SK-N-SH (cell line): ENCODE results near the gene APBA2. TPM values are rescaled to one million over a fixed set of nuclear protein-coding genes. Genes with fewer than 3 reads are reported as not detected.

Experiments used
- CTCF ChIA-PET: fragments of 300-600, 350-600 bp; formaldehyde crosslinking; extraction: SDS; loops from one replicate; lab custom pipeline; 2021; lab: Yijun Ruan, JAX
- POLR2A ChIA-PET: fragments of 350-600 bp; sonication (Branson Sonifier 250); formaldehyde crosslinking; extraction: SDS; loops from one replicate; lab custom pipeline; 2020; ENCODE audit warnings: antibody characterized with exemption, inconsistent platforms; lab: Yijun Ruan, JAX
- DNase-seq: peaks from one replicate; pipeline ENCODE4 v3.0.0; 2012
- H2AFZ ChIP-seq: fragments of 200-600 bp; sonication (generic); 2 replicates; pipeline ENCODE4 v1.8.1; 2016; ENCODE audit warnings: antibody characterized with exemption, mild to moderate bottlenecking, low read depth
- H3F3A ChIP-seq: fragments of 200-600 bp; sonication (generic); replicated peaks from 2 replicates; pipeline ENCODE3; 2016; ENCODE audit warnings: antibody characterized with exemption, mild to moderate bottlenecking; ENCODE audit not compliant: insufficient read depth
- H3K27ac ChIP-seq, 2 experiments: fragments of 200-500 bp in 1 of 2; fragments of 200-600 bp in 1 of 2; sonication (Bioruptor generic) in 1 of 2; sonication (generic), shearing (Covaris generic) in 1 of 2; 2 replicates each; pipeline versions ENCODE4 v1.5.1 to v1.6.1; 2014 to 2016; ENCODE audit warnings: low read depth in 2 of 2, inconsistent platforms in 1 of 2, low read length in 1 of 2, mild to moderate bottlenecking in 1 of 2, mixed read lengths in 1 of 2
- H3K27me3 ChIP-seq: fragments of 200-600 bp; sonication (generic), shearing (Covaris generic); 2 replicates; pipeline ENCODE4 v1.6.1; 2016; ENCODE audit warnings: mixed run types; ENCODE audit not compliant: insufficient read depth
- H3K36me3 ChIP-seq, 2 experiments: fragments of 200-500 bp in 1 of 2; fragments of 200-600 bp in 1 of 2; sonication (Bioruptor generic) in 1 of 2; sonication (generic) in 1 of 2; replicated peaks in 1 of 2; 2 replicates each; pipeline versions ENCODE3 to v1.5.1; 2014 to 2016; ENCODE audit warnings: low read length in 1 of 2, mild to moderate bottlenecking in 1 of 2; ENCODE audit not compliant: insufficient read depth in 2 of 2, control insufficient read depth in 1 of 2
- H3K4me1 ChIP-seq, 2 experiments: fragments of 200-500 bp in 1 of 2; fragments of 200-600 bp in 1 of 2; sonication (Bioruptor generic) in 1 of 2; sonication (generic), shearing (Covaris generic) in 1 of 2; 2 replicates each; pipeline versions ENCODE4 v1.5.1 to v1.6.1; 2014 to 2016; ENCODE audit warnings: low read depth in 1 of 2, low read length in 1 of 2, mixed run types in 1 of 2; ENCODE audit not compliant: insufficient read depth in 2 of 2, control insufficient read depth in 1 of 2
- H3K4me2 ChIP-seq: fragments of 200-600 bp; sonication (generic), shearing (Covaris generic); 2 replicates; pipeline ENCODE4 v1.6.1; 2017; ENCODE audit warnings: mixed run types
- H3K4me3 ChIP-seq, 2 experiments: fragments of 200-500 bp in 1 of 2; fragments of 200-600 bp in 1 of 2; sonication (Bioruptor generic) in 1 of 2; sonication (generic), shearing (Covaris generic) in 1 of 2; 2 replicates each; pipeline versions ENCODE4 v1.5.1 to v1.8.1; 2014 to 2016; ENCODE audit warnings: low read depth in 2 of 2, inconsistent platforms in 1 of 2, low read length in 1 of 2, mild to moderate bottlenecking in 1 of 2, mixed read lengths in 1 of 2, moderate library complexity in 1 of 2
- H3K79me2 ChIP-seq: fragments of 200-600 bp; sonication (generic); 2 replicates; pipeline ENCODE4 v1.8.1; 2017; ENCODE audit warnings: mild to moderate bottlenecking; ENCODE audit not compliant: insufficient read depth
- H3K9ac ChIP-seq: fragments of 200-600 bp; sonication (generic); 2 replicates; pipeline ENCODE4 v1.6.1; 2017; ENCODE audit warnings: mixed run types
- H3K9me2 ChIP-seq: fragments of 200-600 bp; sonication (generic); 2 replicates; pipeline ENCODE4 v1.6.1; 2017; ENCODE audit warnings: mixed run types
- H3K9me3 ChIP-seq: fragments of 200-600 bp; sonication (generic); 2 replicates; pipeline ENCODE4 v1.6.1; 2017; ENCODE audit warnings: mixed run types, mild to moderate bottlenecking, moderate library complexity
- H4K20me1 ChIP-seq: fragments of 200-600 bp; sonication (generic); 2 replicates; pipeline ENCODE4 v1.6.1; 2017; ENCODE audit warnings: mild to moderate bottlenecking, mixed run types; ENCODE audit not compliant: insufficient read depth
- CHD2 ChIP-seq: fragments of 150-350 bp; IDR thresholded peaks from 2 replicates; pipeline ENCODE4 v1.6.1; 2018; ENCODE audit warnings: low read length; ENCODE audit not compliant: partially characterized antibody
- FOSL2 ChIP-seq: IDR thresholded peaks from 2 replicates; pipeline ENCODE4 v1.4.0; 2012; ENCODE audit warnings: low read depth, mild to moderate bottlenecking, moderate library complexity, borderline replicate concordance
- GABPA ChIP-seq: IDR thresholded peaks from 2 replicates; pipeline ENCODE4 v1.4.0; 2012; ENCODE audit warnings: low read depth, mild to moderate bottlenecking
- RCOR1 ChIP-seq: fragments of 150-350 bp; IDR thresholded peaks from 2 replicates; pipeline ENCODE4 v1.6.1; 2017; ENCODE audit warnings: antibody characterized with exemption, low read length
- RFX5 ChIP-seq: IDR thresholded peaks from 2 replicates; pipeline ENCODE4 v1.6.1; 2012; ENCODE audit warnings: mild to moderate bottlenecking, improper control_type of control experiment, low read length
- SIN3A ChIP-seq: IDR thresholded peaks from 2 replicates; pipeline ENCODE4 v1.6.1; 2012; ENCODE audit warnings: low read depth, mild to moderate bottlenecking, low read length, moderate library complexity, borderline replicate concordance
- TAF1 ChIP-seq: IDR thresholded peaks from 2 replicates; pipeline ENCODE4 v1.6.1; 2012; ENCODE audit warnings: low read depth, mild to moderate bottlenecking, low read length, moderate library complexity, borderline replicate concordance
- TCF12 ChIP-seq: IDR thresholded peaks from 2 replicates; pipeline ENCODE4 v1.4.0; 2012
- WGBS: methylation state at CpG from one replicate; pipeline ENCODE4 v1.1.6; 2017; ENCODE audit warnings: low lambda C conversion rate; 5-methylcytosine and 5-hydroxymethylcytosine counted together
- polyA plus RNA-seq, 3 experiments: library from polyadenylated mRNA; depleted of rRNA; stranded (reverse); fragments of >200 nt; gene quantifications; 2 replicates each; pipeline ENCODE4 v1.2.3, GENCODE V29; 2012
- TF ChIP-seq, protein P1 (sequence below): IDR thresholded peaks from 2 replicates; pipeline ENCODE4; 2012
- TF ChIP-seq, protein P2 (sequence below): IDR thresholded peaks from 2 replicates; pipeline ENCODE4 v1.4.0; 2012; ENCODE audit warnings: low read depth, borderline replicate concordance
- TF ChIP-seq, protein P3 (sequence below): IDR thresholded peaks from 2 replicates; pipeline ENCODE4 v1.4.0; 2012; ENCODE audit warnings: low read depth, borderline replicate concordance

APBA2 gene
- polyA plus RNA-seq, 1 of the 3 experiments (the other 2 are of a cell fraction): 12.7 TPM

DNA sequence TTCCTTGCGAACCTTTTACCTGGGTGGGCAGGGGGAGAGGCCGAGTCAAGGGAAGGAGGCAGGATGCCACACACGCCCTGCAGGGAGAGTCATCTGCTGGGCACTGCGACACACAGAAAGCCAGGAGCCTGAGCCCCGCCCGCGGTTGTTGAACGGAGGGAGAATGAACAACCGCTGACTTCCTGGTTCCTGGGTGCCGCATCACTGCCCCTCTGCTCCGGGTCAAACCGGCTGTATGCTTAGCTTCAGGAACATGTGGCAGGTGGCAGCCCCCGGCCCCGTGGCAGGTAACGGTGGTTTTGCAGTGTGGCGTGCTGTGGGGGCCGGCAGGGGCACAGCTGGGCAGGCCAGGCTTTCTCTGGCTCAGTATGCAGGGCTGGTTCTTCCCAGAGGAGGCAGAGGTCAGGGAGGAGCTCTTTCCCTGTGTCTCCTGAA lies 33.4 kb downstream of the APBA2 start:
- WGBS: 78% methylated on average over 10 of the region's 17 CpGs
- no peak for TF ChIP-seq RCOR1
- TF ChIP-seq, all 33 proteins: peak for 0
- Histone ChIP-seq H3K9me2 (no peaks in the 10 kb centered on the region), H3K36me3 (peaks cover 0 to 9% of the 10 kb centered on the region in 2 experiments), H3K79me2 (no peaks in the 10 kb centered on the region), H3K4me1 (peaks cover 0 to 21% of the 10 kb centered on the region in 2 experiments; a peak in 1 of 4 replicates), H3K9me3 (no peaks in the 10 kb centered on the region), H3K4me3 (no peak overlapping the region), H2AFZ (no peak overlapping the region), H3K27me3 (no peaks in the 10 kb centered on the region), H3K27ac (no peak overlapping the region), H4K20me1 (no peaks in the 10 kb centered on the region), H3F3A (no peaks in the 10 kb centered on the region), H3K4me2 (no peak overlapping the region), H3K9ac (no peak overlapping the region)
- DNase-seq: no peak
- ChIA-PET CTCF (interaction anchor here (0.6 kb wide), 1 partner anchor 57 kb away, joined by 3 read pairs; no protein-coding TSS in a partner anchor), POLR2A (no interaction called here)

DNA sequence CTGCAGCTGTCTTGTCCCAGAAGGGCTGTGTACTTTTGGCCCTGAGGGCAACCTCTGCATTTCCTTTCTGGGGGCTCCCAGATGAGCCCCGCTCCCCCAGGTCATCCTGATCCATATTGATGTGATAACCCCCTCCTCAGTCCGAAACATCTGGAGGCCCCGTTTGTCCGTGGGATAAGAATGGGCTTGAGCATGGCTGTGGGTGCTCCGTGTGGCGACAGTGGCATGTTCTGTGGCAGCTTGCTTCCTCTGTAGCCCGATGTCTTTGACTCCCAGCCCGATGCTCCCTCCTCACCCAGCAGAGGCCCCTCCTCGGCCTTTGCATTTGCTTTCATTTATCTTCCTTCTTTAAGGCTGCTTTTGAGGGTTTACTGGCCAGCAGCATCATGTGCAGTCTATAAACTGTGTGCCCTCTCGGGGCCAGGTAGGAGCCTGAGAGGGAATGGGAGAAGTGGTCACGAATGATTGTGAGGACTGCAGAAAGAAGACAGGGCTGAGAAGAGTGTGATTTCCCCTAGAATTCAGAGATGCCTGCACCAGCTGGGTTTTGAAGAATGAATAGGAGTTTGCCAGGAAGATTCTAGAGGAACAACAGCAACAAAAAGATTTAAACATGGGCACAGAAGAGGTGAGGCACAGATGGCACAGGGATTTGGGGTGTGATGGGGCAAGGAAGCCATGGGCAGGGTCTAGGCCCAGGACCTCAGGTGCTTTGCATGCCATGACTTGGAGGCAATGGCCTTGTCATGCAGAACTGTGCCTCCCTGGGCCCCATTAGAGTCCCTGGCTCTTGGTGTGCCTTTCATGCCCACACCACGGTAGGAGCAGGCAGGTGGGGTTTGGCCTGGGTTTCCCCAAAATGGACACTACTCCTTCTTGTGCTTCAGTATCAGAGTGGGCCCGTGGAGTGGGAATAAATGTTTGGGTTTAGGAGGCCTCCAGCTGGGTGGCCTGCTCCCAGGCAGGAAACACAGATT lies 34.2 kb downstream of the APBA2 start:
- TF ChIP-seq CHD2: no peak
- TF ChIP-seq RFX5: no peak
- TF ChIP-seq, protein P1, sequence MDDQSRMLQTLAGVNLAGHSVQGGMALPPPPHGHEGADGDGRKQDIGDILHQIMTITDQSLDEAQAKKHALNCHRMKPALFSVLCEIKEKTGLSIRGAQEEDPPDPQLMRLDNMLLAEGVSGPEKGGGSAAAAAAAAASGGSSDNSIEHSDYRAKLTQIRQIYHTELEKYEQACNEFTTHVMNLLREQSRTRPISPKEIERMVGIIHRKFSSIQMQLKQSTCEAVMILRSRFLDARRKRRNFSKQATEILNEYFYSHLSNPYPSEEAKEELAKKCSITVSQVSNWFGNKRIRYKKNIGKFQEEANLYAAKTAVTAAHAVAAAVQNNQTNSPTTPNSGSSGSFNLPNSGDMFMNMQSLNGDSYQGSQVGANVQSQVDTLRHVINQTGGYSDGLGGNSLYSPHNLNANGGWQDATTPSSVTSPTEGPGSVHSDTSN: no peak
- no peak for TF ChIP-seq GABPA
- no peak overlapping the region for H3K9ac ChIP-seq
- H3K27ac ChIP-seq: no peak overlapping the region
- ChIA-PET CTCF (interaction anchor here (0.9 to 1.1 kb wide), 2 partner anchors 16 to 39 kb away, joined by 3 read pairs; no protein-coding TSS in a partner anchor), POLR2A (no interaction called here)
- H3K9me2 ChIP-seq: no peaks in the 10 kb centered on the region
- no peaks in the 10 kb centered on the region for H3K27me3 ChIP-seq
- H3K4me3 ChIP-seq: no peak overlapping the region
- H3K4me2 ChIP-seq: no peak overlapping the region
- no peak for DNase-seq
- H4K20me1 ChIP-seq: no peaks in the 10 kb centered on the region
- peaks cover 0 to 14% of the 10 kb centered on the region in 2 experiments; a peak in 1 of 4 replicates for H3K4me1 ChIP-seq
- H3K79me2 ChIP-seq: no peaks in the 10 kb centered on the region
- H3K9me3 ChIP-seq: no peaks in the 10 kb centered on the region
- H3F3A ChIP-seq: no peaks in the 10 kb centered on the region
- no peak overlapping the region for H2AFZ ChIP-seq
- H3K36me3 ChIP-seq: peaks cover 0 to 9% of the 10 kb centered on the region in 2 experiments
- 85% methylated on average over 9 of the region's 13 CpGs for WGBS

DNA sequence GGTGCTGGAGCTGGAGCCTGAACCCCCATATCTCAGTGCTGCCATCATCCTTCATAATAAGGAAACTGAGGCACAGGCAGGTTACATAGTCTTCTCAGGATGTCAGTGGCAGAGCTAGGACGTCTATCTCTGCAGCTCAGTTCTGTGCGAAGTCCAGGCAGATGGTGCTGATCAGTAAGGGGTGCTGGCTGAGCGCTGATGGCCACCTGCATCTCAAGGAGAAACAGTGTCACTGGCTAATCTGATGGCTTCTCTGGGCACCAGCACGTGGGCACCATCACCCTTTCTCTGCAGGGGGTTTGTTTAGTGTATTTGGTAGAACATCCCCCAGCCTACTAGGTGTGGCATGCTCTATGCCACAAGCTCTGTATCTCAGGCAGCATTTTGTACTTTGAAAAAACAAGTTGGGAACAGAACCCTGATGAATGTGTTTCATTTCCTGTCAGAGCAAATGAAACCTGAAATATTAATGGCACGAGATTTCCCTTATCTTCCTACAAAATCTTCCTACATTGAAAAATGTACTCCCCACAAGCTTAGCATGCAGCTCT lies 35.1 kb downstream of the APBA2 start:
- Histone ChIP-seq H2AFZ (no peak overlapping the region), H3K79me2 (no peaks in the 10 kb centered on the region), H3K9me2 (no peaks in the 10 kb centered on the region), H4K20me1 (no peaks in the 10 kb centered on the region), H3K4me2 (no peak overlapping the region), H3F3A (no peaks in the 10 kb centered on the region), H3K27ac (no peak overlapping the region), H3K36me3 (peaks cover 0 to 9% of the 10 kb centered on the region in 2 experiments), H3K9me3 (no peaks in the 10 kb centered on the region), H3K27me3 (no peaks in the 10 kb centered on the region), H3K4me3 (no peak overlapping the region), H3K9ac (no peak overlapping the region), H3K4me1 (peaks cover 0 to 14% of the 10 kb centered on the region in 2 experiments; a peak in 1 of 4 replicates)
- 42% methylated on average over 4 of the region's 5 CpGs for WGBS
- ChIA-PET POLR2A (no interaction called here), CTCF (interaction anchor here (0.9 to 2.2 kb wide), 5 partner anchors 8 to 54 kb away, joined by 3 to 7 read pairs (median 3); no protein-coding TSS in a partner anchor)
- DNase-seq: no peak
- TF ChIP-seq TAF1 (no peak), FOSL2 (no peak), CHD2 (no peak), SIN3A (no peak), TCF12 (no peak)
- TF ChIP-seq, protein P2, sequence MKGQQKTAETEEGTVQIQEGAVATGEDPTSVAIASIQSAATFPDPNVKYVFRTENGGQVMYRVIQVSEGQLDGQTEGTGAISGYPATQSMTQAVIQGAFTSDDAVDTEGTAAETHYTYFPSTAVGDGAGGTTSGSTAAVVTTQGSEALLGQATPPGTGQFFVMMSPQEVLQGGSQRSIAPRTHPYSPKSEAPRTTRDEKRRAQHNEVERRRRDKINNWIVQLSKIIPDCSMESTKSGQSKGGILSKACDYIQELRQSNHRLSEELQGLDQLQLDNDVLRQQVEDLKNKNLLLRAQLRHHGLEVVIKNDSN: no peak
- TF ChIP-seq, protein P3, sequence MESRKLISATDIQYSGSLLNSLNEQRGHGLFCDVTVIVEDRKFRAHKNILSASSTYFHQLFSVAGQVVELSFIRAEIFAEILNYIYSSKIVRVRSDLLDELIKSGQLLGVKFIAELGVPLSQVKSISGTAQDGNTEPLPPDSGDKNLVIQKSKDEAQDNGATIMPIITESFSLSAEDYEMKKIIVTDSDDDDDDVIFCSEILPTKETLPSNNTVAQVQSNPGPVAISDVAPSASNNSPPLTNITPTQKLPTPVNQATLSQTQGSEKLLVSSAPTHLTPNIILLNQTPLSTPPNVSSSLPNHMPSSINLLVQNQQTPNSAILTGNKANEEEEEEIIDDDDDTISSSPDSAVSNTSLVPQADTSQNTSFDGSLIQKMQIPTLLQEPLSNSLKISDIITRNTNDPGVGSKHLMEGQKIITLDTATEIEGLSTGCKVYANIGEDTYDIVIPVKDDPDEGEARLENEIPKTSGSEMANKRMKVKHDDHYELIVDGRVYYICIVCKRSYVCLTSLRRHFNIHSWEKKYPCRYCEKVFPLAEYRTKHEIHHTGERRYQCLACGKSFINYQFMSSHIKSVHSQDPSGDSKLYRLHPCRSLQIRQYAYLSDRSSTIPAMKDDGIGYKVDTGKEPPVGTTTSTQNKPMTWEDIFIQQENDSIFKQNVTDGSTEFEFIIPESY: no peak
